Measurements from ENCODE around the gene PLCB3. TPM values are rescaled to one million over a fixed set of nuclear protein-coding genes. Genes with fewer than 3 reads are reported as not detected.

The PLCB3 gene
- total and polyA plus RNA-seq, 2 of the 13 experiments (the other 11 are each of a cell fraction or from before 2014, with no cell fraction given): 7.5 to 13.8 TPM

DNA sequence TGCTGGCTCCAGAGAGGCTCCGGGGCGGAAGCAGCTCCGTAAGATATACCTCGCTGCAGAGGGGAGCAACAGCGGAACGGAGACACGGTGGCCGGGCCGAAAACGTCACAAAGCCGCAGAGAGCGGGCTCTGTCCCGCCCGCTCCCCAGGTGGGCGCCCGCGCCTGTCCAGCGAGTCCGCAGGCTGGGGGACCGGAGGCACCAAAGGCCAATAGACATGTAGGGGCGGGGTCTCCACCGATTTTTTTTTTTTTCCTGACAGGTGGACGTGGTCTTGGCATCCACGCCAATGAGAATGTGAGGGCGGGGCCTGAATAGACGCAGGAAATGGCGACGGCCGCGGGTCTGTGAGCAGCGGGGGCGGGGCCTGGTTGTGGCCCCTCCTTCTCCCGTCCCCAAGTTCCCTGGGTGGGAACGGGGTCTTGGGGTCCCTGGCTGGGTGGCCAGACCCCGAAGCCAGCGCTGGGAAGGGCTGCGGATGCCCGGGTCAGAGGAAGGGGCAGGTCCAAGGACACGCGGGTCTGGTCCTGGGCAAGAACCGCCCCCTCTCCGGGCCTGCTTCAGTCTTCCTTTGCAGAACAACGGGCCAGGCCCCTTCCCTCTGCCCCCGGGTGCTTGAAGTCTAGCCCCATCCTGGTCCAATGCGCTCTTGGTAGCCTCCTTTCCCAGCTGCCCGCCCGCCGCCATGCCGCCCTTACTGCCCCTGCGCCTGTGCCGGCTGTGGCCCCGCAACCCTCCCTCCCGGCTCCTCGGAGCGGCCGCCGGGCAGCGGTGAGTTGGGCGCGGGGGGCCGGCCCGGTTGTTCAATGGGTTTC is 21.0 kb upstream of the PLCB3 start, which contains the start of gene DNAJC4 (continued):
- TF ChIP-seq, protein P1, sequence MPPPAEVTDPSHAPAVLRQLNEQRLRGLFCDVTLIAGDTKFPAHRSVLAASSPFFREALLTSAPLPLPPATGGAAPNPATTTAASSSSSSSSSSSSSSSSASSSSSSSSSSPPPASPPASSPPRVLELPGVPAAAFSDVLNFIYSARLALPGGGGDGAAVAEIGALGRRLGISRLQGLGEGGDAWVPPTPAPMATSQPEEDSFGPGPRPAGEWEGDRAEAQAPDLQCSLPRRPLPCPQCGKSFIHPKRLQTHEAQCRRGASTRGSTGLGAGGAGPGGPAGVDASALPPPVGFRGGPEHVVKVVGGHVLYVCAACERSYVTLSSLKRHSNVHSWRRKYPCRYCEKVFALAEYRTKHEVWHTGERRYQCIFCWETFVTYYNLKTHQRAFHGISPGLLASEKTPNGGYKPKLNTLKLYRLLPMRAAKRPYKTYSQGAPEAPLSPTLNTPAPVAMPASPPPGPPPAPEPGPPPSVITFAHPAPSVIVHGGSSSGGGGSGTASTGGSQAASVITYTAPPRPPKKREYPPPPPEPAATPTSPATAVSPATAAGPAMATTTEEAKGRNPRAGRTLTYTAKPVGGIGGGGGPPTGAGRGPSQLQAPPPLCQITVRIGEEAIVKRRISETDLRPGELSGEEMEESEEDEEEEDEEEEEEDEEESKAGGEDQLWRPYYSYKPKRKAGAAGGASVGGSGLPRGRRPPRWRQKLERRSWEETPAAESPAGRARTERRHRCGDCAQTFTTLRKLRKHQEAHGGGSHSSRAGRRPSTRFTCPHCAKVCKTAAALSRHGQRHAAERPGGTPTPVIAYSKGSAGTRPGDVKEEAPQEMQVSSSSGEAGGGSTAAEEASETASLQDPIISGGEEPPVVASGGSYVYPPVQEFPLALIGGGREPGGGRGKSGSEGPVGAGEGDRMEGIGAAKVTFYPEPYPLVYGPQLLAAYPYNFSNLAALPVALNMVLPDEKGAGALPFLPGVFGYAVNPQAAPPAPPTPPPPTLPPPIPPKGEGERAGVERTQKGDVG (CRISPR knock-in tag; IDR thresholded peaks at IDR 0.05; ENCODE audit: borderline replicate concordance): 0 out of 2 replicates have a peak, but pooled peaks have one; percentile 47
- TF ChIP-seq RARA (CRISPR knock-in tag; IDR thresholded peaks at IDR 0.05) (0 out of 2 replicates have a peak, but pooled peaks have one; percentile 2), ZMYM4 (CRISPR knock-in tag; IDR thresholded peaks at IDR 0.05) (peak; percentile 61; the same call in 1 of the 2 replicates), KDM5B (CRISPR knock-in tag; IDR thresholded peaks at IDR 0.05; ENCODE audit: borderline replicate concordance) (peak; percentile 78; the same call in 1 of the 2 replicates), ZNF354B (CRISPR knock-in tag; IDR thresholded peaks at IDR 0.05) (peak; percentile 69; the same call in 1 of the 2 replicates), GABPB1 (CRISPR knock-in tag; IDR thresholded peaks at IDR 0.05) (peak; percentile 75), CAMTA2 (CRISPR knock-in tag; IDR thresholded peaks at IDR 0.05; ENCODE audit: borderline replicate concordance) (0 out of 2 replicates have a peak, but pooled peaks have one; percentile 60), ZNF589 (CRISPR knock-in tag; conservative IDR thresholded peaks at IDR 0.05) (no peak)
- TF ChIP-seq, protein P2, sequence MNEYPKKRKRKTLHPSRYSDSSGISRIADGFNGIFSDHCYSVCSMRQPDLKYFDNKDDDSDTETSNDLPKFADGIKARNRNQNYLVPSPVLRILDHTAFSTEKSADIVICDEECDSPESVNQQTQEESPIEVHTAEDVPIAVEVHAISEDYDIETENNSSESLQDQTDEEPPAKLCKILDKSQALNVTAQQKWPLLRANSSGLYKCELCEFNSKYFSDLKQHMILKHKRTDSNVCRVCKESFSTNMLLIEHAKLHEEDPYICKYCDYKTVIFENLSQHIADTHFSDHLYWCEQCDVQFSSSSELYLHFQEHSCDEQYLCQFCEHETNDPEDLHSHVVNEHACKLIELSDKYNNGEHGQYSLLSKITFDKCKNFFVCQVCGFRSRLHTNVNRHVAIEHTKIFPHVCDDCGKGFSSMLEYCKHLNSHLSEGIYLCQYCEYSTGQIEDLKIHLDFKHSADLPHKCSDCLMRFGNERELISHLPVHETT (CRISPR knock-in tag; conservative IDR thresholded peaks at IDR 0.05): no peak; the same call in 1 of the 2 replicates
- TF ChIP-seq, protein P3, sequence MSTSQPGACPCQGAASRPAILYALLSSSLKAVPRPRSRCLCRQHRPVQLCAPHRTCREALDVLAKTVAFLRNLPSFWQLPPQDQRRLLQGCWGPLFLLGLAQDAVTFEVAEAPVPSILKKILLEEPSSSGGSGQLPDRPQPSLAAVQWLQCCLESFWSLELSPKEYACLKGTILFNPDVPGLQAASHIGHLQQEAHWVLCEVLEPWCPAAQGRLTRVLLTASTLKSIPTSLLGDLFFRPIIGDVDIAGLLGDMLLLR (CRISPR knock-in tag; IDR thresholded peaks at IDR 0.05): peak; percentile 31; the same call in 1 of the 2 replicates
- TF ChIP-seq, protein P4, sequence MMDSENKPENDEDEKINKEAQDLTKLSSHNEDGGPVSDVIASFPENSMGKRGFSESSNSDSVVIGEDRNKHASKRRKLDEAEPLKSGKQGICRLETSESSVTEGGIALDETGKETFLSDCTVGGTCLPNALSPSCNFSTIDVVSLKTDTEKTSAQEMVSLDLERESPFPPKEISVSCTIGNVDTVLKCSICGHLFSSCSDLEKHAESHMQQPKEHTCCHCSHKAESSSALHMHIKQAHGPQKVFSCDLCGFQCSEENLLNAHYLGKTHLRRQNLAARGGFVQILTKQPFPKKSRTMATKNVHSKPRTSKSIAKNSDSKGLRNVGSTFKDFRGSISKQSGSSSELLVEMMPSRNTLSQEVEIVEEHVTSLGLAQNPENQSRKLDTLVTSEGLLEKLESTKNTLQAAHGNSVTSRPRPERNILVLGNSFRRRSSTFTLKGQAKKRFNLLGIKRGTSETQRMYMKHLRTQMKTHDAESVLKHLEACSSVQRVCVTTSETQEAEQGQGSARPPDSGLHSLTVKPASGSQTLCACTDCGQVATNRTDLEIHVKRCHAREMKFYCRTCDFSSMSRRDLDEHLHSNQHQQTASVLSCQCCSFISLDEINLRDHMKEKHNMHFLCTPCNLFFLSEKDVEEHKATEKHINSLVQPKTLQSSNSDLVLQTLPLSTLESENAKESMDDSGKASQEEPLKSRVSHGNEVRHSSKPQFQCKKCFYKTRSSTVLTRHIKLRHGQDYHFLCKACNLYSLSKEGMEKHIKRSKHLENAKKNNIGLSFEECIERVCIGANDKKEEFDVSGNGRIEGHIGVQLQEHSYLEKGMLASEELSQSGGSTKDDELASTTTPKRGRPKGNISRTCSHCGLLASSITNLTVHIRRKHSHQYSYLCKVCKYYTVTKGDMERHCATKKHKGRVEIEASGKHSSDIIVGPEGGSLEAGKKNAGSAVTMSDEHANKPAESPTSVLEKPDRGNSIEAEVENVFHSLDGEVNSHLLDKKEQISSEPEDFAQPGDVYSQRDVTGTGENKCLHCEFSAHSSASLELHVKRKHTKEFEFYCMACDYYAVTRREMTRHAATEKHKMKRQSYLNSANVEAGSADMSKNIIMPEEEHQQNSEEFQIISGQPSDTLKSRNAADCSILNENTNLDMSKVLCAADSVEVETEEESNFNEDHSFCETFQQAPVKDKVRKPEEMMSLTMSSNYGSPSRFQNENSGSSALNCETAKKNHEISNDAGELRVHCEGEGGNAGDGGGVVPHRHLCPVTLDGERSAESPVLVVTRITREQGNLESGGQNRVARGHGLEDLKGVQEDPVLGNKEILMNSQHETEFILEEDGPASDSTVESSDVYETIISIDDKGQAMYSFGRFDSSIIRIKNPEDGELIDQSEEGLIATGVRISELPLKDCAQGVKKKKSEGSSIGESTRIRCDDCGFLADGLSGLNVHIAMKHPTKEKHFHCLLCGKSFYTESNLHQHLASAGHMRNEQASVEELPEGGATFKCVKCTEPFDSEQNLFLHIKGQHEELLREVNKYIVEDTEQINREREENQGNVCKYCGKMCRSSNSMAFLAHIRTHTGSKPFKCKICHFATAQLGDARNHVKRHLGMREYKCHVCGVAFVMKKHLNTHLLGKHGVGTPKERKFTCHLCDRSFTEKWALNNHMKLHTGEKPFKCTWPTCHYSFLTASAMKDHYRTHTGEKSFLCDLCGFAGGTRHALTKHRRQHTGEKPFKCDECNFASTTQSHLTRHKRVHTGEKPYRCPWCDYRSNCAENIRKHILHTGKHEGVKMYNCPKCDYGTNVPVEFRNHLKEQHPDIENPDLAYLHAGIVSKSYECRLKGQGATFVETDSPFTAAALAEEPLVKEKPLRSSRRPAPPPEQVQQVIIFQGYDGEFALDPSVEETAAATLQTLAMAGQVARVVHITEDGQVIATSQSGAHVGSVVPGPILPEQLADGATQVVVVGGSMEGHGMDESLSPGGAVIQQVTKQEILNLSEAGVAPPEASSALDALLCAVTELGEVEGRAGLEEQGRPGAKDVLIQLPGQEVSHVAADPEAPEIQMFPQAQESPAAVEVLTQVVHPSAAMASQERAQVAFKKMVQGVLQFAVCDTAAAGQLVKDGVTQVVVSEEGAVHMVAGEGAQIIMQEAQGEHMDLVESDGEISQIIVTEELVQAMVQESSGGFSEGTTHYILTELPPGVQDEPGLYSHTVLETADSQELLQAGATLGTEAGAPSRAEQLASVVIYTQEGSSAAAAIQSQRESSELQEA (CRISPR knock-in tag; IDR thresholded peaks at IDR 0.05; ENCODE audit: not compliant biosample characterization): no peak
